H1 (cell line): ENCODE data around the gene CAST. TPM values are rescaled to one million over a fixed set of nuclear protein-coding genes. Genes with fewer than 3 reads are reported as not detected.

Experiments
- CTCF ChIA-PET: fragments of 300-600 bp; sonication (Branson Sonifier 250); formaldehyde crosslinking; loops from one replicate; lab custom pipeline; 2021; ENCODE audit not compliant: partially characterized antibody; lab: Charles Lee
- POLR2A ChIA-PET: fragments of 300-600 bp; sonication (Branson Sonifier 250); formaldehyde crosslinking; loops from one replicate; lab custom pipeline; 2021; ENCODE audit warnings: inconsistent platforms; ENCODE audit not compliant: partially characterized antibody; lab: Charles Lee
- DNase-seq, 2 experiments: peaks; one replicate each; pipeline versions ENCODE4 v3.0.0 to v3.0.0-alpha.2; 2010 to 2022; ENCODE audit warnings: low spot score in 2 of 2, low read depth in 1 of 2, mixed read lengths in 1 of 2
- FAIRE-seq: peaks from 2 replicates; lab custom pipeline; 2011; peaks lifted over from hg19 to GRCh38; lab: Jason Lieb, UNC
- H2AFZ ChIP-seq: 2 replicates; pipeline ENCODE4 v1.8.1; 2012; ENCODE audit warnings: low read length, inconsistent platforms
- H2AK5ac ChIP-seq: 2 replicates; pipeline ENCODE4 v1.6.1; 2013; ENCODE audit warnings: low read depth, low read length
- H2BK120ac ChIP-seq: replicated peaks from 2 replicates; pipeline ENCODE3; 2013; ENCODE audit warnings: low read depth, low read length, inconsistent platforms
- H2BK12ac ChIP-seq: 2 replicates; pipeline ENCODE4 v1.6.1; 2013; ENCODE audit warnings: low read depth, low read length
- H2BK15ac ChIP-seq: 2 replicates; pipeline ENCODE4 v1.6.1; 2013; ENCODE audit warnings: low read length
- H2BK20ac ChIP-seq: 2 replicates; pipeline ENCODE4 v1.6.1; 2013; ENCODE audit warnings: low read length
- H2BK5ac ChIP-seq: 2 replicates; pipeline ENCODE4 v1.6.1; 2013; ENCODE audit warnings: low read depth, low read length
- H3K14ac ChIP-seq: 2 replicates; pipeline ENCODE4 v1.6.1; 2013; ENCODE audit warnings: inconsistent platforms; ENCODE audit not compliant: insufficient read length
- H3K18ac ChIP-seq: 2 replicates; pipeline ENCODE4 v1.6.1; 2013; ENCODE audit warnings: low read length; ENCODE audit errors: extremely low read depth
- H3K23ac ChIP-seq: 2 replicates; pipeline ENCODE4 v1.6.1; 2013; ENCODE audit warnings: inconsistent platforms; ENCODE audit not compliant: insufficient read length
- H3K23me2 ChIP-seq: 2 replicates; pipeline ENCODE4 v1.6.1; 2013; ENCODE audit warnings: low read depth, low read length
- H3K27ac ChIP-seq: 2 replicates; pipeline ENCODE4 v1.6.1; 2011; ENCODE audit warnings: low read depth, low read length, inconsistent platforms
- H3K27me3 ChIP-seq, 4 experiments: replicated peaks in 1 of 4; 1 replicate in 1 of 4; 2 replicates in 3 of 4; pipeline versions ENCODE4 v1.6.1 to v1.8.1; 2011 to 2013; ENCODE audit warnings: low read length in 3 of 4, mild to moderate bottlenecking in 3 of 4, inconsistent platforms in 2 of 4, mixed read lengths in 2 of 4, moderate library complexity in 1 of 4; ENCODE audit not compliant: control insufficient read depth in 3 of 4, insufficient read depth in 3 of 4; ENCODE audit errors: extremely low read depth in 1 of 4
- H3K36me3 ChIP-seq, 4 experiments: 2 replicates each; pipeline versions ENCODE4 v1.6.1 to v1.8.1; 2011 to 2013; ENCODE audit warnings: mild to moderate bottlenecking in 4 of 4, low read length in 3 of 4, moderate library complexity in 2 of 4, control low read depth in 1 of 4, inconsistent platforms in 1 of 4; ENCODE audit not compliant: insufficient read depth in 4 of 4, control insufficient read depth in 2 of 4
- H3K4ac ChIP-seq: replicated peaks from 2 replicates; pipeline ENCODE3; 2013; ENCODE audit warnings: low read length, low read depth, mixed read lengths, inconsistent platforms; ENCODE audit not compliant: insufficient read length
- H3K4me1 ChIP-seq, 4 experiments: replicated peaks in 1 of 4; 1 replicate in 1 of 4; 2 replicates in 3 of 4; pipeline versions ENCODE4 v1.6.1 to v1.8.1; 2011 to 2013; ENCODE audit warnings: low read length in 3 of 4, inconsistent platforms in 2 of 4, mixed read lengths in 1 of 4; ENCODE audit not compliant: insufficient read depth in 4 of 4, control insufficient read depth in 3 of 4
- H3K4me2 ChIP-seq, 2 experiments: 2 replicates each; pipeline versions ENCODE4 v1.6.1 to v1.8.1; 2011 to 2013; ENCODE audit warnings: low read depth in 2 of 2, low read length in 2 of 2, control low read depth in 1 of 2, inconsistent platforms in 1 of 2, mild to moderate bottlenecking in 1 of 2; ENCODE audit not compliant: insufficient read depth in 1 of 2
- H3K4me3 ChIP-seq, 4 experiments: fragments of 200-600, 300-600 bp in 1 of 4; sonication (generic), shearing (Covaris generic), sonication (Bioruptor Twin) in 1 of 4; 2 replicates each; pipeline versions ENCODE4 v1.5.1 to v1.8.1; 2011 to 2016; ENCODE audit warnings: low read length in 4 of 4, low read depth in 3 of 4, control low read depth in 2 of 4, inconsistent platforms in 2 of 4, mild to moderate bottlenecking in 2 of 4, mixed read lengths in 1 of 4, moderate library complexity in 1 of 4; ENCODE audit not compliant: insufficient read depth in 2 of 4; ENCODE audit errors: extremely low read depth in 1 of 4
- H3K56ac ChIP-seq: replicated peaks from 2 replicates; pipeline ENCODE3; 2013; ENCODE audit warnings: low read depth, mild to moderate bottlenecking, mixed read lengths, low read length, inconsistent platforms; ENCODE audit not compliant: insufficient read length
- H3K79me1 ChIP-seq: 2 replicates; pipeline ENCODE4 v1.6.1; 2013; ENCODE audit warnings: low read depth, low read length, control low read depth
- H3K79me2 ChIP-seq, 2 experiments: 2 replicates each; pipeline versions ENCODE4 v1.6.1 to v1.8.1; 2012 to 2013; ENCODE audit warnings: low read length in 2 of 2, mild to moderate bottlenecking in 2 of 2, inconsistent platforms in 1 of 2; ENCODE audit not compliant: insufficient read depth in 2 of 2, control insufficient read depth in 1 of 2
- H3K9ac ChIP-seq, 4 experiments: replicated peaks in 1 of 4; 1 replicate in 1 of 4; 2 replicates in 3 of 4; pipeline versions ENCODE4 v1.6.1 to v1.8.1; 2011 to 2013; ENCODE audit warnings: low read depth in 3 of 4, low read length in 3 of 4, control low read depth in 2 of 4, mild to moderate bottlenecking in 2 of 4, moderate library complexity in 2 of 4, inconsistent platforms in 1 of 4; ENCODE audit errors: extremely low read depth in 1 of 4
- H3K9me3 ChIP-seq, 2 experiments: 2 replicates each; pipeline versions ENCODE4 v1.6.1 to v1.8.1; 2012 to 2013; ENCODE audit warnings: mild to moderate bottlenecking in 2 of 2, moderate library complexity in 2 of 2, control low read depth in 1 of 2, inconsistent platforms in 1 of 2, low read depth in 1 of 2, low read length in 1 of 2, mixed read lengths in 1 of 2; ENCODE audit not compliant: insufficient read depth in 2 of 2
- H4K20me1 ChIP-seq, 2 experiments: replicated peaks in 1 of 2; 2 replicates each; pipeline versions ENCODE3 to v1.8.1; 2011 to 2013; ENCODE audit warnings: inconsistent platforms in 2 of 2, low read length in 2 of 2, mild to moderate bottlenecking in 1 of 2; ENCODE audit not compliant: insufficient read depth in 2 of 2, control insufficient read depth in 1 of 2
- H4K5ac ChIP-seq: 2 replicates; pipeline ENCODE4 v1.6.1; 2013; ENCODE audit warnings: low read length, low read depth, mixed read lengths, inconsistent platforms; ENCODE audit not compliant: insufficient read length
- H4K8ac ChIP-seq: 2 replicates; pipeline ENCODE4 v1.8.0; 2013; ENCODE audit warnings: mild to moderate bottlenecking, moderate library complexity, low read length, inconsistent platforms; ENCODE audit not compliant: insufficient read depth; ENCODE audit errors: extremely low read depth
- H4K91ac ChIP-seq: replicated peaks from 2 replicates; pipeline ENCODE3; 2013; ENCODE audit warnings: low read length, mixed read lengths, inconsistent platforms; ENCODE audit not compliant: insufficient read length
- ASH2L ChIP-seq: fragments of 200-600, 300-600 bp; sonication (generic); IDR thresholded peaks from one replicate; pipeline ENCODE4 v1.7.1; 2017; ENCODE audit warnings: low read length
- CHD1 ChIP-seq: IDR thresholded peaks from 2 replicates; pipeline ENCODE4 v1.6.1; 2012; ENCODE audit warnings: low read depth, low read length, improper control_type of control experiment
- EZH2 ChIP-seq: fragments of 200-600 bp; sonication (generic); IDR thresholded peaks from 2 replicates; pipeline ENCODE4 v1.7.1; 2012; ENCODE audit warnings: low read depth, mild to moderate bottlenecking, moderate library complexity, low read length, inconsistent platforms; ENCODE audit not compliant: severe bottlenecking
- KDM1A ChIP-seq: fragments of 200-600, 300-600 bp; sonication (generic); IDR thresholded peaks from 2 replicates; pipeline ENCODE4 v1.7.1; 2016; ENCODE audit warnings: mild to moderate bottlenecking, low read length, borderline replicate concordance
- NRF1 ChIP-seq: IDR thresholded peaks from 2 replicates; pipeline ENCODE4 v1.6.1; 2011; ENCODE audit warnings: mild to moderate bottlenecking, low read depth, low read length, improper control_type of control experiment
- RFX5 ChIP-seq: IDR thresholded peaks from 2 replicates; pipeline ENCODE4 v1.6.1; 2011; ENCODE audit warnings: low read depth, low read length, improper control_type of control experiment, borderline replicate concordance
- SAP30 ChIP-seq: fragments of 300-600 bp; sonication (generic); IDR thresholded peaks from 2 replicates; pipeline ENCODE4 v1.7.1; 2012; ENCODE audit warnings: low read length, moderate library complexity, mild to moderate bottlenecking, inconsistent platforms; ENCODE audit not compliant: insufficient read depth, insufficient replicate concordance
- TAF7 ChIP-seq: optimal IDR thresholded peaks from 2 replicates; pipeline ENCODE3; 2011; ENCODE audit warnings: low read depth, mild to moderate bottlenecking, inconsistent platforms, low read length, moderate library complexity, borderline replicate concordance
- TBP ChIP-seq: IDR thresholded peaks from 2 replicates; pipeline ENCODE4 v1.6.1; 2011; ENCODE audit warnings: low read depth, low read length, improper control_type of control experiment
- WGBS, 2 experiments: shearing (Covaris generic) in 1 of 2; methylation state at CpG; one replicate each; pipeline versions ENCODE4 v1.1.6 to v1.1.7; 2013 to 2015; ENCODE audit warnings: low lambda C conversion rate in 2 of 2, mixed read lengths in 2 of 2, inconsistent platforms in 1 of 2, low coverage in 1 of 2, missing lambda C conversion rate in 1 of 2; ENCODE audit not compliant: insufficient replicate concordance in 2 of 2, insufficient coverage in 1 of 2, insufficient read length in 1 of 2; ENCODE audit errors: extremely low coverage in 1 of 2, missing lambda C conversion rate in 1 of 2; 5-methylcytosine and 5-hydroxymethylcytosine counted together
- polyA plus RNA-seq, 7 experiments: library from polyadenylated mRNA; depleted of rRNA in 3 of 7; stranded (reverse) in 5 of 7; unstranded in 2 of 7; fragments of >200 nt in 5 of 7; fragments of 200-250 nt in 2 of 7; gene quantifications; 1 replicate in 5 of 7; 2 replicates in 1 of 7; 4 replicates in 1 of 7; pipeline versions ENCODE4 v1.2.1 to v1.2.3, GENCODE V29; 2011 to 2013; ENCODE audit warnings: missing spikeins in 2 of 7, mixed read lengths in 2 of 7
- total RNA-seq: library from RNA; stranded (reverse); fragmentation: NEBNext Ultra II Directional; extraction: Animal tissue kit (Norgen Biotek cat#: 25700); gene quantifications from 2 replicates; pipeline ENCODE4 v1.2.1, GENCODE V29; 2021

CAST gene
- total and polyA plus RNA-seq, 2 of the 8 experiments (the other 6 are each of a cell fraction or from before 2014, with no cell fraction given) = 9.0 to 48.2 TPM

DNA sequence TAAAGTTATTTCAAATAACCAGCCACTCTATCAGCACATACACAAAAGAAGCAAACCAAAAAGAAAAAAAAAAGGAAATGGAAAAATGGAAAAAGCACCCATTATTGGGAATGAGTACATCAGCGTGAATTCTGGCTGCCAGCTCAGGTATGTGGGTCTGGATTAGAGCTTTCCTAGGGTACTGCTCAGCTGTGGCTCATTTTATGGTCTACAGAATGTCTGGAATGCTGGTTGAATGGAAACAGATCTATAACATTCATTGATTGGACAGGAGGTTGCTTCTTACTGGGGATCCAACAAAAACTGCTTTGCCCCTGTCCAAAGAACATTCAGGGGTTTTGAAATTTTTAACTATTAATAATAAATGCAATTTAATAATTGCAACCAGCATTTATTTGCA is 3.9 kb upstream of the CAST start:
- H3K18ac ChIP-seq = no peak overlapping the region
- DNase-seq = no peak
- H2AFZ ChIP-seq = no peak overlapping the region
- no peak overlapping the region for H2BK20ac ChIP-seq
- no peak overlapping the region for H3K4me2 ChIP-seq
- H3K9me3 ChIP-seq = no peaks in the 10 kb centered on the region
- no peak for FAIRE-seq
- no peak overlapping the region for H4K91ac ChIP-seq
- 75% methylated on average over 1 of the region's 1 CpG; no CpG with 5 or more reads in 1 of the 2 experiments for WGBS, 2 experiments
- no peak overlapping the region for H3K4ac ChIP-seq
- H4K20me1 ChIP-seq = peaks cover 0 to 4% of the 10 kb centered on the region in 2 experiments
- POLR2A ChIA-PET = no interaction called here
- no peak overlapping the region for H2BK120ac ChIP-seq
- no peak overlapping the region for H3K27ac ChIP-seq
- CTCF ChIA-PET = interaction anchor here (0.7 kb wide), 1 partner anchor 60 kb away, joined by 3 read pairs; no protein-coding TSS in a partner anchor
- H3K4me1 ChIP-seq = peaks cover 0 to 2% (median 0%) of the 10 kb centered on the region in 4 experiments; a peak in 1 of 7 replicates
- H3K56ac ChIP-seq = no peak overlapping the region
- no peak overlapping the region for H2AK5ac ChIP-seq
- H3K79me1 ChIP-seq = no peaks in the 10 kb centered on the region
- H2BK5ac ChIP-seq = no peak overlapping the region
- peaks cover 14% of the 10 kb centered on the region for H3K23me2 ChIP-seq
- H2BK15ac ChIP-seq = no peak overlapping the region
- H3K36me3 ChIP-seq = no peaks in the 10 kb centered on the region
- no peak overlapping the region for H4K8ac ChIP-seq
- TF ChIP-seq TAF7 = no peak
- no peak for TF ChIP-seq KDM1A
- no peak for TF ChIP-seq RFX5
- TF ChIP-seq TBP = no peak
- no peak for TF ChIP-seq ASH2L
- TF ChIP-seq SAP30 = no peak
- no peak for TF ChIP-seq CHD1
- TF ChIP-seq EZH2 = no peak
- TF ChIP-seq NRF1 = no peak
- no peak overlapping the region for H3K4me3 ChIP-seq
- H2BK12ac ChIP-seq = no peak overlapping the region
- H3K14ac ChIP-seq = no peak overlapping the region
- H3K79me2 ChIP-seq = no peaks in the 10 kb centered on the region
- H3K9ac ChIP-seq = no peak overlapping the region
- peaks cover 0 to 8% (median 2%) of the 10 kb centered on the region in 4 experiments; a peak in 4 of 7 replicates for H3K27me3 ChIP-seq
- no peak overlapping the region for H4K5ac ChIP-seq
- H3K23ac ChIP-seq = no peak overlapping the region
